NK-92 (cell line): ENCODE measurements around the gene ALPK3.

Source experiments
- DNase-seq: peaks from one replicate; lab custom pipeline; 2025; ENCODE audit not compliant: unreplicated experiment; lab: John Stamatoyannopoulos, UW

ALPK3 gene, protein sequence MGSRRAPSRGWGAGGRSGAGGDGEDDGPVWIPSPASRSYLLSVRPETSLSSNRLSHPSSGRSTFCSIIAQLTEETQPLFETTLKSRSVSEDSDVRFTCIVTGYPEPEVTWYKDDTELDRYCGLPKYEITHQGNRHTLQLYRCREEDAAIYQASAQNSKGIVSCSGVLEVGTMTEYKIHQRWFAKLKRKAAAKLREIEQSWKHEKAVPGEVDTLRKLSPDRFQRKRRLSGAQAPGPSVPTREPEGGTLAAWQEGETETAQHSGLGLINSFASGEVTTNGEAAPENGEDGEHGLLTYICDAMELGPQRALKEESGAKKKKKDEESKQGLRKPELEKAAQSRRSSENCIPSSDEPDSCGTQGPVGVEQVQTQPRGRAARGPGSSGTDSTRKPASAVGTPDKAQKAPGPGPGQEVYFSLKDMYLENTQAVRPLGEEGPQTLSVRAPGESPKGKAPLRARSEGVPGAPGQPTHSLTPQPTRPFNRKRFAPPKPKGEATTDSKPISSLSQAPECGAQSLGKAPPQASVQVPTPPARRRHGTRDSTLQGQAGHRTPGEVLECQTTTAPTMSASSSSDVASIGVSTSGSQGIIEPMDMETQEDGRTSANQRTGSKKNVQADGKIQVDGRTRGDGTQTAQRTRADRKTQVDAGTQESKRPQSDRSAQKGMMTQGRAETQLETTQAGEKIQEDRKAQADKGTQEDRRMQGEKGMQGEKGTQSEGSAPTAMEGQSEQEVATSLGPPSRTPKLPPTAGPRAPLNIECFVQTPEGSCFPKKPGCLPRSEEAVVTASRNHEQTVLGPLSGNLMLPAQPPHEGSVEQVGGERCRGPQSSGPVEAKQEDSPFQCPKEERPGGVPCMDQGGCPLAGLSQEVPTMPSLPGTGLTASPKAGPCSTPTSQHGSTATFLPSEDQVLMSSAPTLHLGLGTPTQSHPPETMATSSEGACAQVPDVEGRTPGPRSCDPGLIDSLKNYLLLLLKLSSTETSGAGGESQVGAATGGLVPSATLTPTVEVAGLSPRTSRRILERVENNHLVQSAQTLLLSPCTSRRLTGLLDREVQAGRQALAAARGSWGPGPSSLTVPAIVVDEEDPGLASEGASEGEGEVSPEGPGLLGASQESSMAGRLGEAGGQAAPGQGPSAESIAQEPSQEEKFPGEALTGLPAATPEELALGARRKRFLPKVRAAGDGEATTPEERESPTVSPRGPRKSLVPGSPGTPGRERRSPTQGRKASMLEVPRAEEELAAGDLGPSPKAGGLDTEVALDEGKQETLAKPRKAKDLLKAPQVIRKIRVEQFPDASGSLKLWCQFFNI (N-terminal part only)

GRCh38 chr15:84816694-84817465 lies at the start of gene ALPK3:
TSS of gene ALPK3 (plus strand) at chr15:84817356. CDS start at chr15:84817453, 97 bp downstream.
- no peak for DNase-seq

DNA sequence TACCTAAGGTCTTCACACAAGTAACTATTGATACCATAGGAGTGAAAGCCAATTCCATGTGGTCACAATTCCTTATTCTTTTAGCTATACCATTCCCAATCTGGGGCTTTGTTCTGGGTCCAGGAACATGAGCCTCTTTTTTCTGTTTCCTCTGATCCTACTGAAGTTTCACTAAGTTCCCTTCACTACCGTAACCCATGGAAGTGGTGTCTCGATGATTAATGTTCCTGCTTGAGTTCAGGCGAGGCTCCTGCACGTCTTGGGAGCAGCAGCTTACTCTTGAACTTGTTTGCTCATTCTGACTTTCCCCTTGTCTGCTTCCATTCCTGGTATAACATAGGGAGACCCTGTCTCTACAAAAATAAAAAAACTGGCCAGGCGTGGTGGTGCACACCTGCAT lies 45.1 kb upstream of the ALPK3 start:
- DNase-seq: no peak

- DNase-seq: no peak
These were observed 44.7 kb upstream of the ALPK3 start for GRCh38 chr15:84772467-84772866.

DNA sequence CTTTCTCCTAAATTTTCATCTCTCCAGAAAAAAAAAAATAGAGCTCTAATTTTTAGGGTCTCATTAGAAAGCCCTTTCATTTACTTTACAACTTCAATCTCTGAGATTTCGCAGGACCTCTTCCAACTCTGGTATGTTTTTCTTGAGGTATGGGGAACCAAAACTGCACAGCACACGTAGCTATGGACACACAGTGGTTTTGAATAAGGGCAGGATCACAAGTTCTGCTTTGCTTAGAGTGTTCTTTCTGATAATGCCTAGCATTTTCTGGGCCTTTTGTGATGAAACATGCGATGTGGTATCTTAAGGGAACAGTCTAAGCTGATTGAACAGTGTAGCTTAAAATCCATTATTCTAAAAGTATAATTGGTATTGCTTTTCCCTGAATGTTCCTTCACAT lies 43.4 kb upstream of the ALPK3 start:
- no peak for DNase-seq

DNA sequence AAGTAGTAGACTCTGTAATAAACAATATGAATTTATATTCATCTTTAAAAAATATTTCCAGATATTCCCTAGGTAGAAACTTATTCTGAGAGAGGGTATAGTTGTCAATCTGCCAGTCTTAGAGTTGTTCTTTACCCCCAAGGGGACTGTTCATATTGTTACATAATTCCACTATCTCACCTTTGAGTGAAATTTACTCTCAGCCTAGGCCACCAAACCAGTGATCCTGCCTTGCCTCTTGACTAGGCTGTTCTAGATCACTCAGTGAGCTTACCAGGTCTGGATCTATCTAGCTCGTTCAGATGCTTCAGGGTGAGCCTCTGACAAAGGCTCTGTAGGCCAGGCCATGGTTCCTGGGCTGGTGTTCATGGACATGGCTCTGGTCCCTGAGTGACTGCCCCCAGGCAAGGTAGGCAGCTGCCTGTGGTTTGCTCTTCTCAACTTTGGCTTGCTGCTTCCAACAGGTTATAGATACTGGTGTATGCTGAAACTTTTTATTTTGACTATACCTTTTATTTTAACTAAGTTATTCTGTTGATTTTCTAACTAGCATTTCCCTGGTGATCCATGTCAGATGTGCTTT lies 41.2 kb upstream of the ALPK3 start:
- DNase-seq: no peak

DNA sequence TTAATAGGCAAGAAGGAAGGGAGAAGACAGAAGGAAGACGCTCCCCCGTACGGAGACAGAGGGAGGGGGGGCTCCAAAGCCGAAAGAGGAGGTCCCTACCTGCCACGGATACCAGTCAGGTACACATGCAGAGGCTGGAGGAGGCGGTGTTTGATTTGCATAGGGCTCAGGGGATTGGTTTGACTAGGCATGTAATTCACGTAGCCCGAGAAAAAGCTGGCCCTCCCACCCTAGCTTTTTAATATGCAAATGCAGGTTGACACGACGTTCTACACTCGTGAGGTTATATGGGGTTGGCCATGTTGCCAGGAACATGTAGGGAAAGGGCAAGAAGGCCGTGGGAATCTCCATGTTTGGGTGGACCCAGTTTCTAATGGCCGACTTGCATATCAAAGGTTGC lies 39.0 kb upstream of the ALPK3 start:
- DNase-seq: no peak

GRCh38 chr15:84780492-84780891 lies 36.7 kb upstream of the ALPK3 start:
- DNase-seq: no peak

DNA sequence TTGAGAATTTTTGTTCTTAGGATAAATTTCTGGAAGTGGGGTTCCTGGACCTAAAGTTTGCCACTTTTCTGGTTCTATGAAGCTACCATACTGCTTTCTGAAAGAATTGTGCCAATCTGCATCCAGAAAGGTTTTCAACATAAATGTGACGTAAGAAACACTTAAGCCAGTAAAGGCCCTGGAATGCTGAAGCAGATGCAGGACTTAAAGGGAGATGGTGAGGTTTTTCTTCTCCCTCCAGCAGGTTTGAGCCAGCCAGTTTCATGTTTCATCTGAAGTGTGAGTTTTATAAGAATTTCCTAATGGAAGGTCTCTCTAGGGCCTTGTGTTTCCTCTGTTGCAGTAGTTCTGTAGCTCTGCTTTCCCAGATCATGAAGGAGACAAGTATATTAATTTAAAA lies 35.7 kb upstream of the ALPK3 start:
- no peak for DNase-seq

DNA sequence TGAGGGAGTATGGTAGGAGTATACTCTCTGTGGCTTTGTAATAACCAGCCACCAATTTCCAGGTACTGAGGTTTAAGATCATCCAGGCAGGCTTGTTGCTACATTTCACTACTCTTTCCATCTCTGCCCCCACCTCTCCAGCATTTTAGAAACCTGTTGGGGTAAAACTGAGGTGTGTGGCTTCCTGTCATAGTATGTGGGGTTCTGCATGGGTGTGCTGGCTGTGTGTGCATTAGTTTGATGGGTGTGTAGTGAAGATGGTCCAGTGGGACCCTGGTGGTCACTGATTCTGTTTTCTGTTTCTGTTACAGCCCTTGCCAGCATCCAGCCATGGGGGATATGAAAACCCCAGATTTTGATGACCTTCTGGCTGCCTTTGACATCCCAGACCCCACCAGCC lies 34.8 kb upstream of the ALPK3 start:
- DNase-seq: no peak

GRCh38 chr15:84783493-84784251 lies 33.5 kb upstream of the ALPK3 start:
- DNase-seq: no peak

DNA sequence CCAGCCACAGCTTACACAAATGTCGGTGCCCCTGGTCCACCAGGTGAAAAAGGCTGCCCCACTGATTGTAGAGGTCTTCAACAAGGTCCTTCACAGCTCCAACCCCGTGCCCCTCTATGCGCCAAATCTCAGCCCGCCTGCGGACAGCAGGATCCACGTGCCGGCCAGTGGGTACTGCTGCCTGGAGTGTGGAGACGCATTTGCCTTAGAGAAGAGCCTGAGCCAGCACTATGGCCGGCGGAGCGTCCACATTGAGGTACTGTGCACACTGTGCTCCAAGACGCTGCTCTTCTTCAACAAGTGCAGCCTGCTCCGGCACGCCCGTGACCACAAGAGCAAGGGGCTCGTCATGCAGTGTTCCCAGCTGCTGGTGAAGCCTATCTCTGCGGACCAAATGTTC lies 32.9 kb upstream of the ALPK3 start:
- DNase-seq: no peak

GRCh38 chr15:84785053-84785452 lies 32.1 kb upstream of the ALPK3 start:
- no peak for DNase-seq

DNA sequence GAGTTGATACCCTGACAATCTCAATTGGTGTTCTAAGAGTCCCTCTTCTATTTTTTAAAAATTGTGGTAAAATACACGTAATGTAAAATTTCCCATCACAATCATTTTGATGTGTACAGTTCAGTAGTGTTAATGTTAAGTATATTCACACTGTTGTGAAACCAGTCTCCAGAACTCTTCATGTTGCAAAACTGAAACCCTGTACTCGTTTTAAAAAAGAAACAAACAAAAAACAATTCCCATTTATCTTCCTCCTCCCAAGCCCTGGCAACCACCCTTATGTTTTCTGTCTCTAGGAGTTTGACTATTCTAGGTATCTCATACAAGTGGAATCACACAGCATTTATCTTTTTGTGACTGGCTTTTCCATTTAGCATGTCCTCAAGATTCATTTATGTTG lies 28.7 kb upstream of the ALPK3 start:
- no peak for DNase-seq

DNA sequence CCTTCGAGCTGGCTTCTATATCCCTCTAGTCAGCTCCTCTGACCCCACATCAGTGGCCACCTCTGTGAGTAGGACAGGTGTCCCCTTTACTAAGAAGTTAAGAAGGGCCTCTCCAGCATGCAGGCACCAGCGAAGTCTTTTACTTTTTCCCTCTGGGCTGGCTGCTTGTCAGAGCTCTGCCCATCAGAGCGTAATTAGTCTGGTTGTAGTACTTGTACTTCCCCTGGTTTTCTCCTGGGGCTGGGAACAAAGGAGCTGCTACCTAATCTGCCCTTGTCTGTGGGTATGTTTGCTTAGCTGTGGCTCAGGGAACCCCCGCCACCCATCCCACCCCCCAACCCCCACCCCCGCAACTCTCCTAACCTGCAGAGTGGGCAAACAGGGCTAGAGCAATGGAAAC lies 27.4 kb upstream of the ALPK3 start:
- DNase-seq: no peak

GRCh38 chr15:84790676-84791075 lies 26.5 kb upstream of the ALPK3 start:
- DNase-seq: no peak

DNA sequence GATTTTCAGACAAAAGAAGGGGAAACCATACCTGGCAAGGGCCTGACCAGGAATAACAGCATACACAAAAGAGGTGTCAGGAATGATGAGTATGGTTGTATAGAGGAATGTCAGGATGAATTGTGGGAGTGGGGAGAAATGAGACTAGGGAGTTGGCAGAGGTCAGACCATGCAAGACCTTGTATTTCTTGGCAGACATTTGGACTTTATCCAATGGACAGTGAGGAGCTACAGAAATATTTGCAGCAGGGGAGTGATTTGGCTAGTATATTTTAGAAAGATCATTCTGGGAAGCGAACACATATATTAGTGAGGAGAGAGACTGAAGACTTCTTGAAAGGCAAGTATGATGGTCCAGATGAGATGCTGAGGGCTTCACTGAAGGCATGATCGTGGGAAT lies 25.4 kb upstream of the ALPK3 start:
- no peak for DNase-seq

DNA sequence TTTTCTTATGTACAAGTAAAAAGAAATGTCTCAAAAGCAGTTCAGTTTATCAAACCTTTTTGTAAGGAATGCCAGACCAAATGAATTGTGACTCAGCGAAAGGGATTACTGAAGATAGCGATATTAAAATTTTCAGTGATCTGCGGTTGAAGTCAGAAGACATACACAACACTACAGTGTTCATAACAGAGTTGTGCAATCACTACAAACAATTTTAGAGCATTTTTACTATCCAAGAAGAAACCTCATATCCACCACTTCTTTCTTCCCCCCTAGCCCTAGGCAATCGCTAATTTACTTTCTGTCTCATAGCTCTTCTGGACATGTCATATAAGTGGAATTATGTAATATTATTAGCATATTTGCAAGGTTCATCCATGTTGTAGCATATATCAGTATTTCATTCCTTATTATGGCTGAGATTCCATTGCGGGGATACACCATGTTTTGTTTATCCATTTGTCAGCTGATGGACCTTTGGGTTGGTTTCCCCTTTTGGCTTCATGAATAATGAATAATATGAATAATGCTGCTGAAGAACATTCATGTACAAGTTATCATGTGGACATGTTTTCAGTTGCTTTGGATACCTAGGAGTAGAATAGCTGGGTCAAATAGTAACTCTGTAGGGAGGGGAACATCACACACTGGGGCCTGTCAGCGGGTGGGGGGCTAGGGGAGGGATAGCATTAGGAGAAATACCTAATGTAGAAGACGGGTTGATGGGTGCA lies 23.6 kb upstream of the ALPK3 start:
- DNase-seq: no peak

DNA sequence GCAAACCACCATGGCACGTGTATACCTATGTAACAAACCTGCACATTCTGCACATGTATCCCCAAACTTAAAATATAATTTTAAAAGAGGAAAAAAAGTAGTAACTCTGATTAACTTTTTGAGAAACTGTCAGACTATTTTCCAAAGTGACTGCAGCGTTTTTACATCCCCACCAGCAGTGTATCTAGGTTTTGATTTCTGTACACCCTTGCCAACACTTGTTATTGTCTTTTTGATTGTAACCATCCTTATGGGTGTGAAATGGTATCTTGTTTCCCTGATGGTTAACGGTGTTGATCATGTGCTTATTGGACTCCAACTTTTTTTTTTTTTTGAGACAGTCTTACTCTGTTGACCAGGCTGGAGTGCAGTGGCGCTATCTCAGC lies 23.0 kb upstream of the ALPK3 start:
- no peak for DNase-seq

GRCh38 chr15:84795186-84795585 lies 22.0 kb upstream of the ALPK3 start:
- no peak for DNase-seq
